Measurements from ENCODE around the gene COLEC11.
"Not testable (repeated sequence)": the region's sequence is repeated elsewhere in the genome, so short reads cannot be mapped to it uniquely, and the experiment has no call there.

The COLEC11 gene

DNA sequence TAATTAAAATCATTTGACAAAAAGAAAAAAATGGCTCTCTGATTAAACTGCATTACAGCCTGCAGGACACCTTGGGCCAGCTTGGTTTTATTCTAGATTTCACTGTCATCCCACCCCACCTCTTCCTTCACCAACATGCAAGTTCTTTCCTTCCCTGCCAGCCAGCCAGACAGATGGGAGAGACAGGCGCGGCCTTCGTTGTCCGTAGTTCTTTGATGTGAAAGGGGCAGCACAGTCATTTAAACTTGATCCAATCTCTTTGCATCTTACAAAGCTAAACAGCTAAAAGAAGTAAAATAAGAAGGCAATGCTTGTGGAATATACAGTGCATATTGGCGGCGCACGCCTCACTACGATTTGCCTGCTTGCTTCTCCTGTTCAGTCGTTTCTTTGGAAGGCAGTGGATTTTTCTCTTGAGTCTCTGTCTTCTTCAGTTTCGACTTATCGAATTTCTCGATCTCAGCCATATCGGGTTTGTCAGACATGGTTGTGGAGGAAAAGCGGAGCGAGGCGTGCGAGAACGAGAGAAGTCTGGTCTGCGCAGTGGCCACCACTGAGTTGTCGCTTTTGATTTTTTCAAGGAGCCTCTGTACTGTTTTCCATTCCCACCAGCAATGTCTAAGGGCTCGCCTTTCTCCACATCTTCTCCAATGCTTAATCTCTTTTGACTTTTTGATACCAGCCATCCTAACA is 22.4 kb downstream of the COLEC11 start:
- FAIRE-seq (no peak), DNase-seq (ENCODE audit: insufficient read length, low spot score) (no peak)
- no peak for TF ChIP-seq POLR2A (IDR thresholded peaks at IDR 0.05; ENCODE audit: low read depth, low read length)

DNA sequence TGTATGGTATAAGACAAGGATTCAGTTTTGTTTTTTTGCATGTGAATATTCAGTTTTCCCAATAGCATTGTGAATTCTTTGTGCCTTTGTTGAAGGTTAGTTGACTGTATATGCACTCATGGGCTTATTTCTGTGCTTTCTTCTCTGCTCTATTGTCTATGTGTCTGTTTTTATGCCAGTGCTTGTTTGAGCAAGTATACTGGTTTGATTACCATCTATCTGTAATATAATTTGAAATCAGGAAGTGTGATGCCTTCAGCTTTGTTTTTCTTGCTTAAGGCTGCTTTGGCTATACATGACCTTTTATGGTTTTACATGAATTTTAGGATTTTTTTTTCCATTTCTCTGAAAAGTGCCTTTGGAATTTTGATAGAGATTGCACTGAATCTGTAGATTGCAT is 23.5 kb downstream of the COLEC11 start:
- no peak for FAIRE-seq

DNA sequence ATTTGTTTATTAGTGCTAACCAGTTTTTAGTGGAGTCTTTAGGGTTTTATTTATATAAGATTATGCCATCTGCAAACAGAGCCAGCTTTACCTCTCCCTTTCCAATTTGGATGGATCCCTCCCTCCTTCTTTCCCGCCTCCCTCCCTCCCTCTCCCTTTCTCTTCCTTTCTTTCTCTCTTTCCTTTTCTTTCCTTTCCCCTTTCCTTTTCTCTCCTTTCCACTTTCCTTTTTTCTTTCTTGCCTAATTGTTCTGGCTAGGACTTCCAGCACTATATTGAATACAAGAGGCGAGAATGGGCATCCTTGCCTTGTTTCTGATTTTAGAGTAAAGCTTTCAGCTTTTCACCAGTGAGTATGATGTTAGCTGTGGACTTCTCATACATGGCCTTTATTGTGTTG is 24.1 kb downstream of the COLEC11 start:
- DNase-seq (ENCODE audit: insufficient read length, low spot score) (no peak), FAIRE-seq (no peak)
- TF ChIP-seq POLR2A (IDR thresholded peaks at IDR 0.05; ENCODE audit: low read depth, low read length): no peak

More for the DNA sequence above, 23.5 kb downstream of the COLEC11 start:
- no peak for TF ChIP-seq POLR2A (IDR thresholded peaks at IDR 0.05; ENCODE audit: low read depth, low read length)
- DNase-seq (ENCODE audit: insufficient read length, low spot score): no peak

DNA sequence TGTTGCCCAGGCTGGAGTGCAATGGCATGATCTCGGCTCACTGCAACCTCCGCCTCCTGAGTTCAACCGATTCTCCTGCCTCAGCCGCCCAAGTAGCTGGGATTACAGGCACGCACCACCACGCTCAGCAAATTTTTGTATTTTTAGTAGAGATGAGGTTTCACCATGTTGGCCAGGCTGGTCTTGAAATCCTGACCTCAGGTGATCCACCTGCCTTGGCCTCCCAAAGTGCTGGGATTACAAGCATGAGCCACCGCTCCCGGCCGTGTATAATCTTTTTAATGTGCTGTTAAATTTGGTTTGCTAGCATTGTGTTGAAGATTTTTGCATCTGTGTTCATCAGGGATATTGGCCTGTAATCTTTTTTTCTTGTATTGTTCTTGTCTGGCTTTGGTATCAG is 24.7 kb downstream of the COLEC11 start:
- not testable (repeated sequence) for DNase-seq (ENCODE audit: insufficient read length, low spot score); FAIRE-seq

DNA sequence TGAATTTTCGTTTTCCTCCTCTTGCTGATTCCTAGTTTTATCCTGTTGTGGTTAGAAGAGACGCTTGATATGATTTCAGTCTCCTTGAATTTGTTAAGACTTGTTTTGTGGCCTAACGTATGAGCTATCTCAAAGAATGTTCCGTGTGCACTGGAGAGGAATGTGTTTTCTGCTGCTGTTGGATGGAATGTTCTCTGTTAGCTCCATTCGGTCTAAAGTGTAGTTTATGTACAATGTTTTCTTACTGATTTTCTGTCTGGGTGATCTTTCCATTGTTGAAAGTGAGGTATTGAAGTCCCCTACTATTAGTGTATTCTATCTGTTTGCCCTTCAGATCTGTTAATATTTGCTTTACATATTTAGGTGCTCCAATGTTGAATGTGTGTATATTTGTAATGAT is 25.9 kb downstream of the COLEC11 start:
- FAIRE-seq (no peak), DNase-seq (ENCODE audit: insufficient read length, low spot score) (no peak)
- TF ChIP-seq POLR2A (IDR thresholded peaks at IDR 0.05; ENCODE audit: low read depth, low read length): no peak

DNA sequence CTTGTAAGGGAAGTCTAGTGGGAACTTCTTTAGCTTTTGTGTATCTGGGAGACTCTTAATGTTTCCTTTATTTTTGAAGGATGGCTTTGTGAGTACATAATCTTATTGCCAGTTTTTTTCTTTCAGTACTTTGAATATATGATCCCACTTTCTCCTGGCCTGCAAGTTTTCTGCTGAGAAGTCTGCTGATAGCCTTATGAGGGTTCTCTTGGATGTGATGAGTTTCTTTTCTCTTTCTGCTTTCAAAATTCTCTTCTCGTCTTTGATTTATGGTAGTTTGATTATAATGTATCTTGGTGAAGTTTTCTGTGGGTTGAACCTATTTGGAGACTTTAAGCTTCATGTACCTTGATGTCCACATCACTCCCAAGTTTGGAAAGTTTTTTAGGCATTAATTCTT is 28.1 kb downstream of the COLEC11 start:
- FAIRE-seq: no peak
- no peak for TF ChIP-seq POLR2A (IDR thresholded peaks at IDR 0.05; ENCODE audit: low read depth, low read length)
- DNase-seq (ENCODE audit: insufficient read length, low spot score): no peak

DNA sequence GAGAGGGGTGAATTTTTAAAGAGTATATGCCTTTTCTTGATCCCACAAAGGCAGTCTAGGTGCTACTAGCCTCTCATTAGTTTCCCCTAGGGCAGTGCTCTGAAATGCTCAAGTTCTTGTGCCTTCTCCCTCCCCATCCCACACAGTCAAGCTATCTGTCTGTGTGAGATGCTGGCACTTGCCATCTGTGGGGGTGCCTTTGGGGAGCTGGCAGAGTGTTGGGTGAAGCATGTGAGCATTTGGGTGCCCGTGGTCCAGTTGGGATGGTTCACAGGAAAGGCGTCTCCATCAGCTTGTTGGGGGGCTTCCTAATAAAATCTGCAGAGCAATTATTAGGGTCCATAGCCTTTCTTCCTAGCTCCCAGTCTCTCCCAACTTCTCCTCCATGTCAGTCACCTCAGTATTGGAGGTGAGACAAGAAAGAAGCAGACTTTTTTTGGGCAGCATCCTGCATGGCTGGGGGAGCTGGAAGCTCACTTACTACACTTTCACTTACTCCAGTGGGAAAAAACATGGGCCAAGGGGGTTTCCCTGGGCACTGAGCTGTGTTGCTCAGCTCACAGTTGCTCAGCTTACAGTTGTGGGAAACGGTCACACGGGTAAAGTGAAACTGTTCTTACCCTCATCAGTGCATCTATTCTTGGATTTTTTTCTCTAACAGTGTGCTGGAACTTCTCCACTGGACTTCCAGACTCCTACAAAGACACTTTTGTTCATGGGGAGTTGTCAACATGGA is 29.3 kb downstream of the COLEC11 start:
- DNase-seq (ENCODE audit: insufficient read length, low spot score) (no peak), FAIRE-seq (no peak)
- no peak for TF ChIP-seq POLR2A (IDR thresholded peaks at IDR 0.05; ENCODE audit: low read depth, low read length)

DNA sequence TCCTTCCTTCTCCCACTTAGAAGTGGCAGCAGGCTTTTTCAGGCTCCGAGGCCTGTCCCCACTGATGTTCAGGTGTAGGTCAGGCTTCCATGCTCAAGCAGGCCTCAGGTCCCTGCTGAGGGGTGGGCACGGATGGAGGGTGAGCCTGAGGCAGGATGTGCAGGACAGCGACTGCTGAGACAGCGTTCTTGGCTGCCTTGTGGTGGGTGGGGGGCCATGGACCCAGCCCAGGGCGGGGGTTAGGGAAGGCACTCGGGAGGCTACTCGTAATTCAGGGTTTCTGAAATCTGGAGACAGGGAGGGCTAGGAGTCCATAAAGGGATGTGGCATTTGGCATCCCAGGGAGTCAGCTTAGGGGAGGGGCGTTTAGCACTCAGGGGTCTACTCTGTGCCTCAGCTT is 30.3 kb downstream of the COLEC11 start:
- no peak for TF ChIP-seq POLR2A (IDR thresholded peaks at IDR 0.05; ENCODE audit: low read depth, low read length)
- FAIRE-seq (no peak), DNase-seq (ENCODE audit: insufficient read length, low spot score) (no peak)

DNA sequence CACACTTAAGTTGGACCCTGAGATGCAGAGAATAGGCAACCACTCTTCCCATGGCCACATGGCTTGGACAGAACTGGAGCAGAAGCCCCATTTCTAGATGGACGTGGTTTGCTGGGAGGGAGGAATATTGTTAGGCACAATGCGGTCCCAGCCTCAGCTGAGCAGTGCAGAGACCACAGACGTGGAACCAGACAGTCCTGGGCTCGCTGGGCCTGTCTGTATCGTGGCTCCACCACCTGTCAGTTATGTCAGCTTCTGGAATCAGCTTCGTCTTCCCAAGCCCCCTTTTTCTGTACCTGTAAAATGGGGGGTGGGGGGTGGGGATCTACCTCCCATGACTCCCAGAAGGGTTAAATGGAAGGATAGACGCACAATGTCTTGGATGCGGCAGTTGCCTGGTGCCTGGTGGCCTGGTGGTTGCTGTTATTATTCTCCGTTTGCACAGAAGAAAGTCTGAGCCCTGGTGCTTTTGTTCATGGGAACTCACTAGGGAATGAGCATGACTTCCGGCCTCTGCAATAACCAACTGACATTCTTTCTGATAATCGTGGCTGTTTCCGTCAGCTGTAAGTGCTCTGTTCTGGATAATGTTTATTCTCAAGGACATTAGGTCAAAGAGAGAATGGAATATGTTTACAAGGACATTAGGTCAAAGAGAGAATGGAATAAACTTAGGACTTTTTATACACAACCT is 31.4 kb downstream of the COLEC11 start:
- DNase-seq (ENCODE audit: insufficient read length, low spot score) (no peak), FAIRE-seq (no peak)
- TF ChIP-seq POLR2A (IDR thresholded peaks at IDR 0.05; ENCODE audit: low read depth, low read length): no peak

DNA sequence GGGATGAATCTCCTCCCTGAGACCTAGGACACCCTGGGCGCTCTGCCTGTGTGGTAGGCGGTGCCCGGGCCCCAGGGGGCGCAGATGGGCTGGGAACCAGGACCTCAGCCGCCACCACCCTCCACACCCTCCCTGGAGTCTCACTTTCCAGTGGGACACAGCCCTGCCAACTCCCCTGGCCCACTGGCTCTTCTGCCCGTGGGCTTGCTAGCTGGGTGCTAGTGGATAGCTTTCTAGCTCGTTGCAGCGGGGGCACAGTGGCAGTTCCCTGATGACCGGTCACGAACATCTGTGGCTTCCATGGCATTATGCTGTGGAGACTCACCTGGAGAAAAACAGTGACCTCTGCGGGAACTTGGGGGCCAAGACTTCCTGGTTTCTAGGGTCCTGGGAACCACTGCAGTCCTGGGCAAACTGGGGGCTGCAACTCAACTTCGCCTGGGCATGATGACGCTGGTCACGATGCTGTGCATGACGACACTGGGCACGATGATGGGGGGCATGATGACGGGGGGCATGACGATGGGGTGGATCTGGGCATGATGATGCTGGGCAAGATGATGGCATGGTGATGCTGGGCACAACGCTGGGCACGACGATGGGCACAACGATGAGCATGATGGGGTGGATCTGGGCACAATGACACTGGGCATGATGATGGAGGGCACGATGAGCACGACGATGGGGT is 32.0 kb downstream of the COLEC11 start:
- no peak for TF ChIP-seq POLR2A (IDR thresholded peaks at IDR 0.05; ENCODE audit: low read depth, low read length)
- FAIRE-seq: no peak

DNA sequence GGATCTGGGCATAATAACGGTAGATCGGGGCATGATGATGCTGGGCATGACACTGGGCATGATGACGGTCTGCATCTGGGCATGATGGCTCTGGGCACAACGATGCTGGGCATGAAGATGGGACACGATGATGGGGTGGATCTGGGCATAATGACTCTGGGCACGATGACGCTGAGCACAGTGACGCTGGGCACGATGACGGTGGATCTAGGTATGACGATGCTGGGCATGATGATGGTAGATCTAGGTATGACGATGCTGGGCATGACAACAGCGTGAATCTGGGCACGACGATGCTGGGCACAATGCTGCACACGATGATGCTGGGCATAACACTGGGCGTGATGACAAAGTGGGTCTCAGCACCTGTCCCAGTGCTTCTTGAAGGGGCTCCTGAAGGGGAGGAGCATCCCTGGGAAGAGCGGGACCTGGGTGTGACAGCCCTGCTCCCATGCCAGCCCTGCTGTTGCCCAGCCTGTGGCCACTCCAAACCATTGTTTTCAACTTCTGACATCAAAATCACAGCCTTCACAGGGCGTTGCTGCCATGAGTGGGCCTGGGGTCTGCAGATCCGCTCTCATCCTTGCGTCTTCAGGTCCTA is 32.7 kb downstream of the COLEC11 start:
- no peak for FAIRE-seq
- no peak for TF ChIP-seq POLR2A (IDR thresholded peaks at IDR 0.05; ENCODE audit: low read depth, low read length)
- no peak for DNase-seq (ENCODE audit: insufficient read length, low spot score)

More for the DNA sequence above, 32.0 kb downstream of the COLEC11 start:
- DNase-seq (ENCODE audit: insufficient read length, low spot score): no peak

DNA sequence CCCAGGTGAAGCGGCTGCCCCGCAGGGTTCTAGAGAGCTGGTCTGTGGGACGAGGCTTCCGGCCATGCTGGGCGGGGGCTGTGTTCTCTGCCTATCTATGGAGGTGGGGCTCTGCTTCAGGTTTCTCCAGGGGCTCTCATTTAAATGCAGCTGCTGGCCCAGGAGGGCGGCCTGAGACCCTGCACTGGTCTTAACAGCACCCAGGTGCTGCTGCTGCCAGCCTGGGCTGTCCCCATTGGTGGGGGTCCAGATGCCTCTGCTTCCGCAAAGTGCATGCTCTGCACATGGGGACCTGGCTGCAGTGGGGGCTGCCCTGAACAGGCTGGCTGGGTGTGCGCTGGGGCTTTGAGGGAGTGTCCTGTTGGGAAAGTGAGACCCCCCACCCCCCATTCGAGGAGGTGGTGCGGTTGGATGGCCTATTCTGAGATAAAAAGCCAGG is 33.3 kb downstream of the COLEC11 start:
- DNase-seq (ENCODE audit: insufficient read length, low spot score) (no peak), FAIRE-seq (no peak)
- no peak for TF ChIP-seq POLR2A (IDR thresholded peaks at IDR 0.05; ENCODE audit: low read depth, low read length)

DNA sequence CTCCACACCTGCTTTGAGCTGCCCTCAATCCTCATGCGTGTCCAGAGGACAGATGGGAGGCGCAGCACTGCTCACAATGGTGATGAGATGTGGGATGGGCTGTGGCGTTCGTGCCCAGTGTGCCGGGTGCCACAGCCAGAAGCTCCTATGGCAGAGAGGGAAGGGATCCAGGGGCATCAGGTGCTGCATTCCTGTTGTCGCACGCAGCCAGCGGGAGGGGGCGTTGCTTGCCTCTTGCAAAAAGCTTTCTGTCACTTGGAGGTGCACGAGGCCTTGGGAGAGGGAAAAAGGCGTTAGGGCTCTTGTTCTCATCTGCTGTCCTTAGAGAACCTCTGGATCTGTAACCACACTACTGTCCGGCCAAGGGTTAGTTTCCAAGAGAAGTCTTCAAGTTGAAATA is 33.9 kb downstream of the COLEC11 start:
- no peak for TF ChIP-seq POLR2A (IDR thresholded peaks at IDR 0.05; ENCODE audit: low read depth, low read length)
- DNase-seq (ENCODE audit: insufficient read length, low spot score): no peak
- no peak for FAIRE-seq

DNA sequence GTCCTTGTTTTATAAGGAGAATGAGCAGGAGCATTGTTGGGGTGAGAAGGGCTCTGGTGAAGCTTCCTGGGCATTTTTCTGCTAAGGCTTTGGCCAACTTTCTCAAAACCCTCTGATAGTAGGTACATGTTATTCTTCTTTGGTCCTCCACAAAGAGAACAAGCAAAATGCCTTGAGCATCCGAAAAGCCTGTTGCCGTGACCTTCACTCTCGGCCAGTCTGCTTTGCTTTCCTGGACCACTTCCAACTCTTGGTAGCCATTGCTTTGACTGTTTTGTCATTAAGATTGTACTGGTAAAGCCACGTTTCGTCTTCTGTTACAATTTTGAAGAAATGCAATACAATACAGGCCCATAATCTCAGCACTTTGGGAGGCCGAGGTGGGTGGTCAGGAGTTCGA is 35.7 kb downstream of the COLEC11 start:
- no peak for FAIRE-seq
- no peak for TF ChIP-seq POLR2A (IDR thresholded peaks at IDR 0.05; ENCODE audit: low read depth, low read length)
- DNase-seq (ENCODE audit: insufficient read length, low spot score): no peak
